HepG2 (cell line): Measurements from ENCODE around the gene CFAP70. TPM values are rescaled to one million over a fixed set of nuclear protein-coding genes. Genes with fewer than 3 reads are reported as not detected.

Experiments
- SAP130 ChIP-seq: IDR thresholded peaks from 2 replicates; pipeline ENCODE4 v1.6.1; 2016; ENCODE audit warnings: low read depth
- ZBTB3 ChIP-seq: sonication (generic); formaldehyde crosslinking; IDR thresholded peaks from 2 replicates; pipeline ENCODE4 v1.4.0; 2020; ENCODE audit warnings: low read depth, mild to moderate bottlenecking, moderate library complexity, missing genetic modification reagents, borderline replicate concordance
- ZNF75D ChIP-seq: sonication (generic); formaldehyde crosslinking; IDR thresholded peaks from 2 replicates; pipeline ENCODE4 v1.8.1; 2023; ENCODE audit warnings: missing genetic modification reagents, mild to moderate bottlenecking, borderline replicate concordance
- polyA plus RNA-seq, 8 experiments: library from polyadenylated mRNA; depleted of rRNA in 3 of 8; stranded (reverse) in 7 of 8; unstranded in 1 of 8; fragments of >200 nt; fragmentation: Illumina TruSeq in 4 of 8; extraction: Trizol in 4 of 8; gene quantifications; 2 replicates each; pipeline versions ENCODE4 v1.2.1 to v1.2.3, GENCODE V29; 2011 to 2016; ENCODE audit warnings: low read depth in 4 of 8, missing spikeins in 1 of 8, mixed read lengths in 1 of 8; ENCODE audit not compliant: insufficient read depth in 1 of 8
- total RNA-seq, 5 experiments: library from RNA; depleted of rRNA; stranded (reverse); fragments of >200 nt; fragmentation: Illumina TruSeq; extraction: Trizol; gene quantifications; 2 replicates each; pipeline ENCODE4 v1.2.3, GENCODE V29; 2016; ENCODE audit warnings: low read depth in 1 of 5
- TF ChIP-seq, protein P1 (sequence below), 2 experiments: sonication (generic) in 1 of 2; formaldehyde crosslinking in 1 of 2; IDR thresholded peaks; 2 replicates each; pipeline versions ENCODE4 v1.4.0 to v1.6.1; 2016 to 2020; ENCODE audit warnings: borderline replicate concordance in 1 of 2, low read depth in 1 of 2, mild to moderate bottlenecking in 1 of 2, missing genetic modification reagents in 1 of 2
- TF ChIP-seq, protein P2 (sequence below): sonication (generic); formaldehyde crosslinking; IDR thresholded peaks from 2 replicates; pipeline ENCODE4 v1.4.0; 2020; ENCODE audit warnings: missing genetic modification reagents, borderline replicate concordance
- TF ChIP-seq, protein P3 (sequence below): sonication (generic); formaldehyde crosslinking; IDR thresholded peaks from 2 replicates; pipeline ENCODE4 v1.5.0; 2020; ENCODE audit warnings: missing genetic modification reagents
- TF ChIP-seq, protein P4 (sequence below): sonication (generic); formaldehyde crosslinking; IDR thresholded peaks from 2 replicates; pipeline ENCODE4 v1.5.0; 2020; ENCODE audit warnings: missing genetic modification reagents
- TF ChIP-seq, protein P5 (sequence below): sonication (generic); formaldehyde crosslinking; IDR thresholded peaks from 2 replicates; pipeline ENCODE4 v1.4.0; 2020; ENCODE audit warnings: mild to moderate bottlenecking, missing genetic modification reagents, borderline replicate concordance

CFAP70 gene
- total and polyA plus RNA-seq, 2 of the 13 experiments (the other 11 are each of a cell fraction or from before 2014, with no cell fraction given) = 0.27 to 0.38 TPM

DNA sequence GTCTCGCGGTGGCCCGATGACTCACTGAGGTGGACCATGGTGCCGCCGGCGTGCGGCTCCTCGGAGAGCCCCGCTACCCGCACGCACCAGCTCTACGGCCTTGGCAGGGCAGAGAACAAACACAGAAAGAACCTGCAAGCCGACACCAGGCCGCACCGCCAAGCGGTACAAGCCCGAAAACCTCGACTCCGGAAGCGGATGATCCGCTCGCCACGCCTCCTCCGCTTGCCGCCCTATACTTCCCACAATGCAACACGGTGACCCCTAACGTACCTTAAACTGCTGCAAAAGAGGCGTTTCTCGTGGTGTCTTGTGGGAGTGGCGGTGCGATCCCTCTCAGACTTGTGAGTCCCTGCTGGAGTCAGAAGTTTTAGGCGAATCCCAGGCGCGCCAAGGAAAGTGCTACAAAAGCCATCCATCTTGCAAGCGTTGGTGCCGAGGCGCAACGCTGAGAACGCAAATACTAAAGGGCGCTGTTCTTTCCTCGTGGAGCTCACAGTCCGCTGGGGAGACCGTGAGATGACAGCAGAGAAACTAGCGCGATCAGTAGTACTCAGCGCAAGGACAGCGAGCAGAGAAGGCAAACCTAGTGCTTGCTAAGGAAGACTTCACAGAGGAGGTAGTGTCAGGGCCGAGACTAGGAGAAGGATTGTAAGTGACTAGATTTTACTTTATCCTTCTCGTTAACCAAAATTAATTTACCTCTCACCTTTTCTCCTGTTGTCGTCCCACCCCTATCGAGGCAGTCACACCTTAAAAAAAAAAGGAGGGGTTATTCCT, 106.0 kb downstream of the CFAP70 start, which contains the start of gene MRPS16 (continued):
- TF ChIP-seq, protein P1, sequence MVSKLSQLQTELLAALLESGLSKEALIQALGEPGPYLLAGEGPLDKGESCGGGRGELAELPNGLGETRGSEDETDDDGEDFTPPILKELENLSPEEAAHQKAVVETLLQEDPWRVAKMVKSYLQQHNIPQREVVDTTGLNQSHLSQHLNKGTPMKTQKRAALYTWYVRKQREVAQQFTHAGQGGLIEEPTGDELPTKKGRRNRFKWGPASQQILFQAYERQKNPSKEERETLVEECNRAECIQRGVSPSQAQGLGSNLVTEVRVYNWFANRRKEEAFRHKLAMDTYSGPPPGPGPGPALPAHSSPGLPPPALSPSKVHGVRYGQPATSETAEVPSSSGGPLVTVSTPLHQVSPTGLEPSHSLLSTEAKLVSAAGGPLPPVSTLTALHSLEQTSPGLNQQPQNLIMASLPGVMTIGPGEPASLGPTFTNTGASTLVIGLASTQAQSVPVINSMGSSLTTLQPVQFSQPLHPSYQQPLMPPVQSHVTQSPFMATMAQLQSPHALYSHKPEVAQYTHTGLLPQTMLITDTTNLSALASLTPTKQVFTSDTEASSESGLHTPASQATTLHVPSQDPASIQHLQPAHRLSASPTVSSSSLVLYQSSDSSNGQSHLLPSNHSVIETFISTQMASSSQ (IDR thresholded peaks at IDR 0.05; ENCODE audit: low read depth) = 0 out of 2 replicates have a peak, but pooled peaks have one; percentile 28
- TF ChIP-seq, protein P1 (CRISPR knock-in tag; IDR thresholded peaks at IDR 0.05; ENCODE audit: borderline replicate concordance) = peak; percentile 76; the same call in 1 of the 2 replicates
- TF ChIP-seq, protein P2, sequence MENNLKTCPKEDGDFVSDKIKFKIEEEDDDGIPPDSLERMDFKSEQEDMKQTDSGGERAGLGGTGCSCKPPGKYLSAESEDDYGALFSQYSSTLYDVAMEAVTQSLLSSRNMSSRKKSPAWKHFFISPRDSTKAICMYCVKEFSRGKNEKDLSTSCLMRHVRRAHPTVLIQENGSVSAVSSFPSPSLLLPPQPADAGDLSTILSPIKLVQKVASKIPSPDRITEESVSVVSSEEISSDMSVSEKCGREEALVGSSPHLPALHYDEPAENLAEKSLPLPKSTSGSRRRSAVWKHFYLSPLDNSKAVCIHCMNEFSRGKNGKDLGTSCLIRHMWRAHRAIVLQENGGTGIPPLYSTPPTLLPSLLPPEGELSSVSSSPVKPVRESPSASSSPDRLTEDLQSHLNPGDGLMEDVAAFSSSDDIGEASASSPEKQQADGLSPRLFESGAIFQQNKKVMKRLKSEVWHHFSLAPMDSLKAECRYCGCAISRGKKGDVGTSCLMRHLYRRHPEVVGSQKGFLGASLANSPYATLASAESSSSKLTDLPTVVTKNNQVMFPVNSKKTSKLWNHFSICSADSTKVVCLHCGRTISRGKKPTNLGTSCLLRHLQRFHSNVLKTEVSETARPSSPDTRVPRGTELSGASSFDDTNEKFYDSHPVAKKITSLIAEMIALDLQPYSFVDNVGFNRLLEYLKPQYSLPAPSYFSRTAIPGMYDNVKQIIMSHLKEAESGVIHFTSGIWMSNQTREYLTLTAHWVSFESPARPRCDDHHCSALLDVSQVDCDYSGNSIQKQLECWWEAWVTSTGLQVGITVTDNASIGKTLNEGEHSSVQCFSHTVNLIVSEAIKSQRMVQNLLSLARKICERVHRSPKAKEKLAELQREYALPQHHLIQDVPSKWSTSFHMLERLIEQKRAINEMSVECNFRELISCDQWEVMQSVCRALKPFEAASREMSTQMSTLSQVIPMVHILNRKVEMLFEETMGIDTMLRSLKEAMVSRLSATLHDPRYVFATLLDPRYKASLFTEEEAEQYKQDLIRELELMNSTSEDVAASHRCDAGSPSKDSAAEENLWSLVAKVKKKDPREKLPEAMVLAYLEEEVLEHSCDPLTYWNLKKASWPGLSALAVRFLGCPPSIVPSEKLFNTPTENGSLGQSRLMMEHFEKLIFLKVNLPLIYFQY = peak; percentile 70; the same call in 1 of the 2 replicates
- TF ChIP-seq, protein P3, sequence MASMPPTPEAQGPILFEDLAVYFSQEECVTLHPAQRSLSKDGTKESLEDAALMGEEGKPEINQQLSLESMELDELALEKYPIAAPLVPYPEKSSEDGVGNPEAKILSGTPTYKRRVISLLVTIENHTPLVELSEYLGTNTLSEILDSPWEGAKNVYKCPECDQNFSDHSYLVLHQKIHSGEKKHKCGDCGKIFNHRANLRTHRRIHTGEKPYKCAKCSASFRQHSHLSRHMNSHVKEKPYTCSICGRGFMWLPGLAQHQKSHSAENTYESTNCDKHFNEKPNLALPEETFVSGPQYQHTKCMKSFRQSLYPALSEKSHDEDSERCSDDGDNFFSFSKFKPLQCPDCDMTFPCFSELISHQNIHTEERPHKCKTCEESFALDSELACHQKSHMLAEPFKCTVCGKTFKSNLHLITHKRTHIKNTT (CRISPR knock-in tag) = no peak
- TF ChIP-seq ZNF75D (CRISPR knock-in tag) = no peak
- TF ChIP-seq ZBTB3 (CRISPR knock-in tag) = 0 out of 2 replicates have a peak, but pooled peaks have one; percentile 46
- peak; percentile 99 for TF ChIP-seq SAP130 (CRISPR knock-in tag)
- TF ChIP-seq, protein P4, sequence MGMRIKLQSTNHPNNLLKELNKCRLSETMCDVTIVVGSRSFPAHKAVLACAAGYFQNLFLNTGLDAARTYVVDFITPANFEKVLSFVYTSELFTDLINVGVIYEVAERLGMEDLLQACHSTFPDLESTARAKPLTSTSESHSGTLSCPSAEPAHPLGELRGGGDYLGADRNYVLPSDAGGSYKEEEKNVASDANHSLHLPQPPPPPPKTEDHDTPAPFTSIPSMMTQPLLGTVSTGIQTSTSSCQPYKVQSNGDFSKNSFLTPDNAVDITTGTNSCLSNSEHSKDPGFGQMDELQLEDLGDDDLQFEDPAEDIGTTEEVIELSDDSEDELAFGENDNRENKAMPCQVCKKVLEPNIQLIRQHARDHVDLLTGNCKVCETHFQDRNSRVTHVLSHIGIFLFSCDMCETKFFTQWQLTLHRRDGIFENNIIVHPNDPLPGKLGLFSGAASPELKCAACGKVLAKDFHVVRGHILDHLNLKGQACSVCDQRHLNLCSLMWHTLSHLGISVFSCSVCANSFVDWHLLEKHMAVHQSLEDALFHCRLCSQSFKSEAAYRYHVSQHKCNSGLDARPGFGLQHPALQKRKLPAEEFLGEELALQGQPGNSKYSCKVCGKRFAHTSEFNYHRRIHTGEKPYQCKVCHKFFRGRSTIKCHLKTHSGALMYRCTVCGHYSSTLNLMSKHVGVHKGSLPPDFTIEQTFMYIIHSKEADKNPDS = no peak
- TF ChIP-seq, protein P5, sequence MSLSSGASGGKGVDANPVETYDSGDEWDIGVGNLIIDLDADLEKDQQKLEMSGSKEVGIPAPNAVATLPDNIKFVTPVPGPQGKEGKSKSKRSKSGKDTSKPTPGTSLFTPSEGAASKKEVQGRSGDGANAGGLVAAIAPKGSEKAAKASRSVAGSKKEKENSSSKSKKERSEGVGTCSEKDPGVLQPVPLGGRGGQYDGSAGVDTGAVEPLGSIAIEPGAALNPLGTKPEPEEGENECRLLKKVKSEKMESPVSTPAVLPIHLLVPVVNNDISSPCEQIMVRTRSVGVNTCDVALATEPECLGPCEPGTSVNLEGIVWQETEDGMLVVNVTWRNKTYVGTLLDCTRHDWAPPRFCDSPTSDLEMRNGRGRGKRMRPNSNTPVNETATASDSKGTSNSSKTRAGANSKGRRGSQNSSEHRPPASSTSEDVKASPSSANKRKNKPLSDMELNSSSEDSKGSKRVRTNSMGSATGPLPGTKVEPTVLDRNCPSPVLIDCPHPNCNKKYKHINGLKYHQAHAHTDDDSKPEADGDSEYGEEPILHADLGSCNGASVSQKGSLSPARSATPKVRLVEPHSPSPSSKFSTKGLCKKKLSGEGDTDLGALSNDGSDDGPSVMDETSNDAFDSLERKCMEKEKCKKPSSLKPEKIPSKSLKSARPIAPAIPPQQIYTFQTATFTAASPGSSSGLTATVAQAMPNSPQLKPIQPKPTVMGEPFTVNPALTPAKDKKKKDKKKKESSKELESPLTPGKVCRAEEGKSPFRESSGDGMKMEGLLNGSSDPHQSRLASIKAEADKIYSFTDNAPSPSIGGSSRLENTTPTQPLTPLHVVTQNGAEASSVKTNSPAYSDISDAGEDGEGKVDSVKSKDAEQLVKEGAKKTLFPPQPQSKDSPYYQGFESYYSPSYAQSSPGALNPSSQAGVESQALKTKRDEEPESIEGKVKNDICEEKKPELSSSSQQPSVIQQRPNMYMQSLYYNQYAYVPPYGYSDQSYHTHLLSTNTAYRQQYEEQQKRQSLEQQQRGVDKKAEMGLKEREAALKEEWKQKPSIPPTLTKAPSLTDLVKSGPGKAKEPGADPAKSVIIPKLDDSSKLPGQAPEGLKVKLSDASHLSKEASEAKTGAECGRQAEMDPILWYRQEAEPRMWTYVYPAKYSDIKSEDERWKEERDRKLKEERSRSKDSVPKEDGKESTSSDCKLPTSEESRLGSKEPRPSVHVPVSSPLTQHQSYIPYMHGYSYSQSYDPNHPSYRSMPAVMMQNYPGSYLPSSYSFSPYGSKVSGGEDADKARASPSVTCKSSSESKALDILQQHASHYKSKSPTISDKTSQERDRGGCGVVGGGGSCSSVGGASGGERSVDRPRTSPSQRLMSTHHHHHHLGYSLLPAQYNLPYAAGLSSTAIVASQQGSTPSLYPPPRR (CRISPR knock-in tag) = peak; percentile 68; the same call in 1 of the 2 replicates
